Measurements from ENCODE around the gene ARMC8. TPM values are rescaled to one million over a fixed set of nuclear protein-coding genes. Genes with fewer than 3 reads are reported as not detected.

ARMC8 gene
- total RNA-seq, 1 donor from 2014 or later = 39.6 TPM

DNA sequence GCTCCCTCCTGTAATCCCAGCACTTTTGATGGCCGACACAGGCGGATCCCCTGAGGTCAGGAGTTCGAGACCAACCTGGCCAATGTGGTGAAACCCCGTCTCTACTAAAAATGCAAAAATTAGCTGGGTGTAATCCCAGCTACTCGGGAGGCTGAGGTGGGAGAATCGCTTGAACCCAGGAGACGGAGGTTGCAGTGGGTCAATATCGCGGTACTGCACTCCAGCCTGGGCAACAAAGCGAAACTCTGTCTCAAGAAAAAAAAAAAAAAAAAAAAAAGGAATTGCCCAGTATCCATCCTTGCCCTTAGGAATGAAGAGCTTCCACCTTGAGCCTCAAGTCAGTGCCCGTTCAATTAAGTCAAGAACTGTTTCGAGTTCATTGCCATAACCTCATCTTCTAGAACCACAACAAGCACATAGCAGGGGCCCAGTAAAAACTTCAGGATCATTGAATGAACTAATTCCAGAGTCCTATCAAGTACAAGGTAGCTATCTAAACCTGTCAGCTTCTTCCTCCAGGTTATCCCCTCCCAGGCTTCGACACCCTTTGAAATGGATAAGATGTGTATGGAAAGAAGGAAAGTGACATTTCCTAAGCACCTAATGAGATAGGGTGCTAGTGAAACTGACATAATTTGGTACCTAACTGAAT lies 13.2 kb upstream of the ARMC8 start:
- Mint-ChIP-seq H3K4me1 (ENCODE audit: unreplicated experiment) (peaks cover 21% of the 10 kb centered on the region), H3K4me3 (ENCODE audit: unreplicated experiment) (peak overlapping the region; percentile 95), H3K27me3 (ENCODE audit: unreplicated experiment) (peaks cover 6% of the 10 kb centered on the region), H3K36me3 (ENCODE audit: low read depth, unreplicated experiment) (no peaks in the 10 kb centered on the region), H3K27ac (ENCODE audit: unreplicated experiment) (peak overlapping the region; percentile 84), H3K9me3 (ENCODE audit: unreplicated experiment) (no peaks in the 10 kb centered on the region)
- TF ChIP-seq, protein P1, sequence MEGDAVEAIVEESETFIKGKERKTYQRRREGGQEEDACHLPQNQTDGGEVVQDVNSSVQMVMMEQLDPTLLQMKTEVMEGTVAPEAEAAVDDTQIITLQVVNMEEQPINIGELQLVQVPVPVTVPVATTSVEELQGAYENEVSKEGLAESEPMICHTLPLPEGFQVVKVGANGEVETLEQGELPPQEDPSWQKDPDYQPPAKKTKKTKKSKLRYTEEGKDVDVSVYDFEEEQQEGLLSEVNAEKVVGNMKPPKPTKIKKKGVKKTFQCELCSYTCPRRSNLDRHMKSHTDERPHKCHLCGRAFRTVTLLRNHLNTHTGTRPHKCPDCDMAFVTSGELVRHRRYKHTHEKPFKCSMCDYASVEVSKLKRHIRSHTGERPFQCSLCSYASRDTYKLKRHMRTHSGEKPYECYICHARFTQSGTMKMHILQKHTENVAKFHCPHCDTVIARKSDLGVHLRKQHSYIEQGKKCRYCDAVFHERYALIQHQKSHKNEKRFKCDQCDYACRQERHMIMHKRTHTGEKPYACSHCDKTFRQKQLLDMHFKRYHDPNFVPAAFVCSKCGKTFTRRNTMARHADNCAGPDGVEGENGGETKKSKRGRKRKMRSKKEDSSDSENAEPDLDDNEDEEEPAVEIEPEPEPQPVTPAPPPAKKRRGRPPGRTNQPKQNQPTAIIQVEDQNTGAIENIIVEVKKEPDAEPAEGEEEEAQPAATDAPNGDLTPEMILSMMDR (IDR thresholded peaks at IDR 0.05; ENCODE audit: unreplicated experiment) = no peak
- DNase-seq (ENCODE audit: low spot score) = no peak

GRCh38 chr3:138174421-138175131 lies 12.5 kb upstream of the ARMC8 start, which contains the start of gene DBR1:
TSS of gene DBR1 (minus strand) at chr3:138174921. CDS start at chr3:138174795, 126 bp downstream.
- Mint-ChIP-seq H3K27me3 (ENCODE audit: unreplicated experiment) (peaks cover 6% of the 10 kb centered on the region), H3K36me3 (ENCODE audit: low read depth, unreplicated experiment) (no peaks in the 10 kb centered on the region), H3K27ac (ENCODE audit: unreplicated experiment) (peak within 1 kb of the TSS; percentile 84), H3K4me3 (ENCODE audit: unreplicated experiment) (peak within 1 kb of the TSS; percentile 95), H3K4me1 (ENCODE audit: unreplicated experiment) (peaks cover 21% of the 10 kb centered on the region), H3K9me3 (ENCODE audit: unreplicated experiment) (no peaks in the 10 kb centered on the region)
- peak; percentile 70 for DNase-seq (ENCODE audit: low spot score)
- TF ChIP-seq, protein P1 (IDR thresholded peaks at IDR 0.05; ENCODE audit: unreplicated experiment) = no peak

DNA sequence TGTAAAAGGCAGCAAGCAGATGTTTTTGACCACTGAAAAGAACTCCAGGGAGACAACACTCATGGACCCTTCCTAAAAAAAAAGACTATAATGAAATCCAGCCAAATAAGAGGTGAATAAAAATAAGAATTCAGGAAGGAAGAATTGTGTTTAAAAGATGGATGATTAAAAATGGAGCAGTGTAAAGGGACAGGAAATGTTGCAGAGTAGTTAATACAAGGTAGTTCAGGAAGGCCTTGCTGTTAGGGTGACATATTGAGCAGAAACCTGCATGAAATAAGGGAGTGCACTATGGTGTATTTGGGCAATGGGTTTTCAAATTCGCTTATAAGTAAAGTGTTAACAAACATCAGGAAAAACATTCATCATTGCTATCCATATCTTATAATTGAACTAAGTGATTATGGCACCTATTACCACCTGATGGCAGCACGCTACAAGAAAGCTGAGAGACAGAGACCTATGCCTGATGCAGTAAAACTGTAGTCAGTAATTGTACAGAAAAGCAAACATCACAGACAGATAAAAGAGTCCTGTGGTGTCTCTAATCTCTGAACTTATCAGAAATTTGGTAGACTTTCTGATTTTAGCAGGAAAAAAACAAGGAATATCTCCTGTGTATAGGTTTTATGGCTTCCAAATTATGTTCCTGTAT lies 6.6 kb upstream of the ARMC8 start:
- H3K27ac Mint-ChIP-seq (ENCODE audit: unreplicated experiment) = no peak overlapping the region
- peaks cover 4% of the 10 kb centered on the region for H3K27me3 Mint-ChIP-seq (ENCODE audit: unreplicated experiment)
- H3K4me3 Mint-ChIP-seq (ENCODE audit: unreplicated experiment) = no peak overlapping the region
- no peaks in the 10 kb centered on the region for H3K4me1 Mint-ChIP-seq (ENCODE audit: unreplicated experiment)
- no peaks in the 10 kb centered on the region for H3K36me3 Mint-ChIP-seq (ENCODE audit: low read depth, unreplicated experiment)
- no peaks in the 10 kb centered on the region for H3K9me3 Mint-ChIP-seq (ENCODE audit: unreplicated experiment)
- TF ChIP-seq, protein P1 (IDR thresholded peaks at IDR 0.05; ENCODE audit: unreplicated experiment) = no peak
- no peak for DNase-seq (ENCODE audit: low spot score)

DNA sequence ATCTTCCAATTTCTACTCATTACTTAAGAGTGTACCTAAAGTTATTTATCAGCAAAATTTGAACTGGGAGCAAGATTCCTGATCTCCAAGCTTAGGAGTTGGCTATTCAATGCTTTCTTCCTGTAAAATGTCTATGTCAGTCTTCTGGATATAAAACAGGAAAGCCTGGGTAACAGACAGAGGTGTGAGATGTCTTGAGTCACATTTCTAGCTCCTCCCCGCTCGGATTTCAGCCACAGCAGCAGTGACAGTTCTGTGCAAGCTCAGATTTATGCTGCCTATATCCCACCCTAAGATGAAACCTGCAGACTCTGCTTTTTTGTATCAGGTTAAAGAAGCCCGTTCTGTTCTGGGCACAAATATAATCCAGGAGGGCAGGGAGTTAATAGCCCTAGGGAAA lies 2.1 kb upstream of the ARMC8 start:
- no peak for DNase-seq (ENCODE audit: low spot score)
- H3K4me3 Mint-ChIP-seq (ENCODE audit: unreplicated experiment) = no peak overlapping the region
- peaks cover 7% of the 10 kb centered on the region for H3K4me1 Mint-ChIP-seq (ENCODE audit: unreplicated experiment)
- H3K36me3 Mint-ChIP-seq (ENCODE audit: low read depth, unreplicated experiment) = no peaks in the 10 kb centered on the region
- H3K27ac Mint-ChIP-seq (ENCODE audit: unreplicated experiment) = no peak overlapping the region
- TF ChIP-seq, protein P1 (IDR thresholded peaks at IDR 0.05; ENCODE audit: unreplicated experiment) = no peak
- H3K9me3 Mint-ChIP-seq (ENCODE audit: unreplicated experiment) = no peaks in the 10 kb centered on the region
- peaks cover 6% of the 10 kb centered on the region for H3K27me3 Mint-ChIP-seq (ENCODE audit: unreplicated experiment)
